Esophagus muscularis mucosa (tissue), 4 donors: ENCODE results near the gene DDX3X. TPM values are rescaled to one million over a fixed set of nuclear protein-coding genes. Genes with fewer than 3 reads are reported as not detected.

ENCODE experiments used
- DNase-seq: peaks from one replicate; pipeline ENCODE4 v3.0.0-alpha.2; 2017; ENCODE audit errors: extremely low spot score
- H3K27ac ChIP-seq, 4 donors: fragments of 200-600 bp; sonication (generic); replicated peaks in 1 of 4; 1 replicate in 3 of 4; 2 replicates in 1 of 4; pipeline ENCODE4 v1.5.1; 2016 to 2019; ENCODE audit warnings: mild to moderate bottlenecking in 1 of 4
- H3K27me3 ChIP-seq, 4 donors: fragments of 200-600 bp; sonication (generic); one replicate each; pipeline versions ENCODE4 v1.5.1 to v1.6.0; 2016 to 2019
- H3K36me3 ChIP-seq, 4 donors: fragments of 200-600 bp; sonication (generic); one replicate each; pipeline ENCODE4 v1.5.1; 2016 to 2019
- H3K4me1 ChIP-seq, 4 donors: fragments of 200-600 bp; sonication (generic); one replicate each; pipeline ENCODE4 v1.5.1; 2016 to 2019
- H3K4me3 ChIP-seq, 4 donors: fragments of 200-600 bp; sonication (generic); 1 replicate in 2 of 4; 2 replicates in 2 of 4; pipeline ENCODE4 v1.5.1; 2016 to 2019; ENCODE audit warnings: mild to moderate bottlenecking in 4 of 4, moderate library complexity in 1 of 4
- H3K9me3 ChIP-seq, 4 donors: fragments of 200-600 bp; sonication (generic); 1 replicate in 3 of 4; 2 replicates in 1 of 4; pipeline ENCODE4 v1.5.1; 2016 to 2019
- CTCF ChIP-seq, 3 experiments: fragments of 200-600 bp in 2 of 3; fragments of 450-650 bp in 1 of 3; sonication (generic) in 2 of 3; IDR thresholded peaks; one replicate each; pipeline ENCODE4 v1.5.1; 2017 to 2019; ENCODE audit warnings: antibody characterized with exemption in 3 of 3, mild to moderate bottlenecking in 2 of 3, moderate library complexity in 1 of 3
- EP300 ChIP-seq: sonication (generic); formaldehyde crosslinking; IDR thresholded peaks from one replicate; pipeline ENCODE4 v1.6.1; 2017; ENCODE audit warnings: antibody characterized with exemption
- POLR2A ChIP-seq: fragments of 450-650 bp; IDR thresholded peaks from one replicate; pipeline ENCODE4 v1.6.1; 2017; ENCODE audit warnings: antibody characterized with exemption, moderate library complexity, mild to moderate bottlenecking, low read depth
- POLR2AphosphoS5 ChIP-seq, 2 donors: sonication (generic); formaldehyde crosslinking; IDR thresholded peaks; one replicate each; pipeline ENCODE4 v1.6.1; 2017; ENCODE audit warnings: antibody characterized with exemption in 2 of 2
- WGBS: methylation state at CpG from one replicate; pipeline ENCODE4 v1.1.5; 2018; 5-methylcytosine and 5-hydroxymethylcytosine counted together
- intact Hi-C: fragments of 100-400 bp; cut with DNase I; formaldehyde crosslinking; loops from one replicate; pipeline ENCODE4 v1.15.1; 2023
- total RNA-seq, 4 donors: library from RNA; depleted of rRNA; stranded (reverse); fragments of >200 nt; gene quantifications; one replicate each; pipeline versions ENCODE4 v1.1.0 to v1.2.1, GENCODE V29; 2016

Gene DDX3X
- total RNA-seq, 4 donors from 2014 or later = 169 to 282 (median 253) TPM

DNA sequence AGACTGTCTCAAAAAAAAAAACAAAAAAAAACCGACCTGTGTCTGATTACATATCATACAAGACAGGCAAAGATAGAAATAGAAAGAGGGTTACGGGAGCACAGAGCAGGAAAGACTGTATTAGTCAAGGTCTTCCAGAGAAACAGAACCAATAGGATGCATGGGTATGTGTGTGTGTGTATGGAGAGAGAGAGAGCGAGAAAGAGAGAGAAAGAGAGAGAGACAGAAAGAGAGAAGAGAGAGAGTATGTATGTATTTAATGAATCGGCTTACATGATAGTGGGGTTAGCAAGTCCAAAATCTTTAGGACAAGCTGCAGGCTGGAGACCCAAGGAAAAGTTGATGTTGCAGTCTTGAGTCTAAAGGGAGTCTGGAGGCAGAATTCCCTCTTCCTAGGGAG lies 7.5 kb upstream of the DDX3X start:
- Histone ChIP-seq H3K4me3 (no peak overlapping the region), H3K4me1 (peaks cover 0 to 7% (median 0%) of the 10 kb centered on the region in 4 donors), H3K9me3 (no peaks in the 10 kb centered on the region), H3K27me3 (no peaks in the 10 kb centered on the region), H3K27ac (no peak overlapping the region), H3K36me3 (no peaks in the 10 kb centered on the region)
- no peak for TF ChIP-seq POLR2AphosphoS5 (IDR thresholded peaks at IDR 0.05)
- TF ChIP-seq CTCF (IDR thresholded peaks at IDR 0.05) = no peak
- no peak for TF ChIP-seq POLR2A
- no peak for TF ChIP-seq EP300
- DNase-seq = no peak
- WGBS = 95% methylated on average over 4 of the region's 4 CpGs
- intact Hi-C loops = no loop called here

DNA sequence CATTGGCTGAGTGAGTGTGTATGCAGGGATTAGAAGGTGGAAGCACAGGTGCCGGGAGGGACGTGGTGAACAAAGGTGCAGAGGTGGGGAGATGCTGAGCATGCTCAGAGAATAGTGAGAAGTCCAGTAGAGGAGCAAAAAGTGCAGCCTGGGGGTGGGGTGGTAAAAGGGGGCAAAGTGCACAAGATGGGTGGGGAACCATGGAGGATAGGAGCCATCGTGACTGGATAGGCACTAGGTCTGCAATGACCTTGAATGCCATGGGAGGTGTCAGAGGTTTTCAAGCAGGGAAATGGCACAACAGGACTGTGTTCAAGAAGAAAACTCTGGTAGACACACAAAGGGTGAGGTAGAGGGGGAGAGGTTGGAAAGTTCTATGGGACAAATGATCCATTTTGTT lies 6.6 kb upstream of the DDX3X start:
- no peak for DNase-seq
- intact Hi-C loops = no loop called here
- Histone ChIP-seq H3K4me1 (peaks cover 5 to 16% (median 7%) of the 10 kb centered on the region in 4 donors), H3K27ac (no peak overlapping the region), H3K9me3 (no peaks in the 10 kb centered on the region), H3K4me3 (no peak overlapping the region), H3K27me3 (no peaks in the 10 kb centered on the region), H3K36me3 (no peaks in the 10 kb centered on the region)
- no peak for TF ChIP-seq CTCF (IDR thresholded peaks at IDR 0.05)
- TF ChIP-seq POLR2AphosphoS5 (IDR thresholded peaks at IDR 0.05) = no peak
- no peak for TF ChIP-seq EP300
- no peak for TF ChIP-seq POLR2A
- 93% methylated on average over 3 of the region's 3 CpGs for WGBS

DNA sequence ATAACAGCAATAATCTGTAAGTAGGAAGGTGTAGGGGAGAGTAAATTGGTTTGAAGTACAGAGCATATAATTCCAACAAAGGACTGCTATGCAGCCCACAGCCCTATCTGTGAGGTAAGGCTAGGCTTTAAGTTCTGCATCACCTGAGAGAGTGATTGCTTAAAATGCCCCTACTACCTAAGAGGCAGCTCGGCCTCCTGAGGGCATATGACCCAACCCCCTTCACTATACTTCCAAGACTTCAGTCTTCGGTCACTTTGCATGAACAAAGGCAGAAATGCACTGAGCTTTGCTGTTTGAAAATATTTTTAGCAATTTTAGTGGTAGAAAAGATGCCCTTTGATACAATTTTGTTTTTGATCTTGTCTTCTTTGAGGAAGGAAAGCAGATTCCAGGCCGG lies 4.9 kb upstream of the DDX3X start:
- DNase-seq = no peak
- peaks cover 6 to 19% (median 10%) of the 10 kb centered on the region in 4 donors for H3K4me1 ChIP-seq
- no peaks in the 10 kb centered on the region for H3K36me3 ChIP-seq
- no peaks in the 10 kb centered on the region for H3K9me3 ChIP-seq
- no peaks in the 10 kb centered on the region for H3K27me3 ChIP-seq
- H3K27ac ChIP-seq = no peak overlapping the region
- intact Hi-C loops = no loop called here
- no peak for TF ChIP-seq EP300
- TF ChIP-seq CTCF (IDR thresholded peaks at IDR 0.05) = no peak
- TF ChIP-seq POLR2AphosphoS5 (IDR thresholded peaks at IDR 0.05) = no peak
- TF ChIP-seq POLR2A = no peak
- 92% methylated on average over 3 of the region's 3 CpGs for WGBS
- no peak overlapping the region for H3K4me3 ChIP-seq

DNA sequence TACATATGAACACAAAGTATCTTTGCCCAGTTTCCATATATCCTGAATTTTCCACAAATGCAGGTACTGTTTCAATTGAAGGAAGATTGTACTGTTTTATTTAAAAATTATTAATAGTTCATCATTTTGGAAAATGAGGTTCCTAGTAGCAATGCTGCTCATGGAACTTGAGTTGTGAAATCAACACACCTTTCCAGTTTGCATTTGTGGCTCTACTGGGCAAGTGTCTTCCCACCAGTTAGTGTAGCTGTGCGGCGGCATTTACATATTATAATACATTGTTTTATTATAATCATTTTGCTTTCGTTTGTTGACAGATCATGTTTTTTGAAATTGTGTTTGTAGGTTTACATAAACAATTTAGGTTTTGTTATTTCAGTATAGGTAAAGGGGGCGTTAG lies 2.0 kb upstream of the DDX3X start:
- no peaks in the 10 kb centered on the region for H3K9me3 ChIP-seq
- TF ChIP-seq CTCF (IDR thresholded peaks at IDR 0.05) = no peak
- TF ChIP-seq POLR2A = no peak
- TF ChIP-seq EP300 = no peak
- no peak for TF ChIP-seq POLR2AphosphoS5 (IDR thresholded peaks at IDR 0.05)
- intact Hi-C loops = loop anchor here (10.0 kb wide), 2 partner anchors 113 to 247 kb away; partner anchors contain the start of genes NYX and USP9X
- H3K4me1 ChIP-seq = peaks cover 6 to 34% (median 16%) of the 10 kb centered on the region in 4 donors
- DNase-seq = no peak
- peak overlapping the region; percentile 99 to 100 (median 100) for H3K27ac ChIP-seq
- no peaks in the 10 kb centered on the region for H3K36me3 ChIP-seq
- peak overlapping the region; percentile 78 to 90 (median 84) for H3K4me3 ChIP-seq
- WGBS = 72% methylated on average over 4 of the region's 4 CpGs
- no peaks in the 10 kb centered on the region for H3K27me3 ChIP-seq

- no peaks in the 10 kb centered on the region for H3K27me3 ChIP-seq
- no peaks in the 10 kb centered on the region for H3K9me3 ChIP-seq
- peaks cover 0 to under 1% (median 0%) of the 10 kb centered on the region in 4 donors for H3K36me3 ChIP-seq
- peaks cover 6 to 39% (median 18%) of the 10 kb centered on the region in 4 donors for H3K4me1 ChIP-seq
- TF ChIP-seq EP300 = no peak
- H3K27ac ChIP-seq = peak overlapping the region; percentile 99 to 100 (median 100)
- no peak for DNase-seq
- H3K4me3 ChIP-seq = peak overlapping the region; percentile 78 to 90 (median 84)
- intact Hi-C loops = loop anchor here (10.0 kb wide), 2 partner anchors 112 to 248 kb away; partner anchors contain the start of genes NYX and USP9X
- WGBS = 19% methylated on average over 24 of the region's 30 CpGs
Measured at GRCh38 chrX:41332408-41333002, 1.5 kb upstream of the DDX3X start.
